ENCODE measurements around the gene TMUB2. TPM values are rescaled to one million over a fixed set of nuclear protein-coding genes. Genes with fewer than 3 reads are reported as not detected.

The TMUB2 gene
- total and polyA plus RNA-seq, 9 of the 15 experiments (the other 6 are each of a cell fraction or from before 2014, with no cell fraction given), result 4.1 to 29.8 (median 16.3) TPM

- TF ChIP-seq ZNF407 (IDR thresholded peaks at IDR 0.05; ENCODE audit: low read depth), result no peak
- TF ChIP-seq CSDE1 (IDR thresholded peaks at IDR 0.05), result no peak
- TF ChIP-seq RBM14 (IDR thresholded peaks at IDR 0.05; ENCODE audit: borderline replicate concordance, insufficient read depth, low read depth, low read length), result no peak
- TF ChIP-seq SMAD3 (CRISPR knock-in tag; conservative IDR thresholded peaks at IDR 0.05), result no peak
- no peak for TF ChIP-seq NR2F6 (CRISPR knock-in tag; IDR thresholded peaks at IDR 0.05)
- TF ChIP-seq, protein P1, sequence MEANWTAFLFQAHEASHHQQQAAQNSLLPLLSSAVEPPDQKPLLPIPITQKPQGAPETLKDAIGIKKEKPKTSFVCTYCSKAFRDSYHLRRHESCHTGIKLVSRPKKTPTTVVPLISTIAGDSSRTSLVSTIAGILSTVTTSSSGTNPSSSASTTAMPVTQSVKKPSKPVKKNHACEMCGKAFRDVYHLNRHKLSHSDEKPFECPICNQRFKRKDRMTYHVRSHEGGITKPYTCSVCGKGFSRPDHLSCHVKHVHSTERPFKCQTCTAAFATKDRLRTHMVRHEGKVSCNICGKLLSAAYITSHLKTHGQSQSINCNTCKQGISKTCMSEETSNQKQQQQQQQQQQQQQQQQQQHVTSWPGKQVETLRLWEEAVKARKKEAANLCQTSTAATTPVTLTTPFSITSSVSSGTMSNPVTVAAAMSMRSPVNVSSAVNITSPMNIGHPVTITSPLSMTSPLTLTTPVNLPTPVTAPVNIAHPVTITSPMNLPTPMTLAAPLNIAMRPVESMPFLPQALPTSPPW (CRISPR knock-in tag; IDR thresholded peaks at IDR 0.05), result peak; percentile 86
- TF ChIP-seq TAF1 (IDR thresholded peaks at IDR 0.05; ENCODE audit: control insufficient read depth, extremely low read depth, insufficient read depth, low read length, severe bottlenecking), result peak; percentile 30
- peak; percentile 35; the same call in 1 of the 2 replicates for TF ChIP-seq GTF2E2 (tag; IDR thresholded peaks at IDR 0.05)
- no peak; a peak in 1 of 6 replicates for TF ChIP-seq CTCF (IDR thresholded peaks at IDR 0.05 in 2 of 3, conservative IDR thresholded peaks at IDR 0.05 in 1 of 3; ENCODE audit: insufficient read depth in 2 of 3, low read depth in 1 of 3, low read length in 3 of 3)
- no peak for TF ChIP-seq HNRNPLL (IDR thresholded peaks at IDR 0.05; ENCODE audit: low read depth, low read length, poor library complexity, severe bottlenecking)
- TF ChIP-seq, protein P2, sequence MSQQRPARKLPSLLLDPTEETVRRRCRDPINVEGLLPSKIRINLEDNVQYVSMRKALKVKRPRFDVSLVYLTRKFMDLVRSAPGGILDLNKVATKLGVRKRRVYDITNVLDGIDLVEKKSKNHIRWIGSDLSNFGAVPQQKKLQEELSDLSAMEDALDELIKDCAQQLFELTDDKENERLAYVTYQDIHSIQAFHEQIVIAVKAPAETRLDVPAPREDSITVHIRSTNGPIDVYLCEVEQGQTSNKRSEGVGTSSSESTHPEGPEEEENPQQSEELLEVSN (IDR thresholded peaks at IDR 0.05; ENCODE audit: borderline replicate concordance in 1 of 2, extremely low read depth in 1 of 2, insufficient read depth in 1 of 2, insufficient read length in 1 of 2, low read depth in 1 of 2, low read length in 1 of 2, poor library complexity in 1 of 2, severe bottlenecking in 1 of 2), result peak in 1 of 2 experiments; percentile 54
- no peak for TF ChIP-seq BRF1 (IDR thresholded peaks at IDR 0.05; ENCODE audit: borderline replicate concordance, extremely low read depth, insufficient read length)
These were observed 32.9 kb downstream of the TMUB2 start, which contains the start of gene UBTF (continued) for GRCh38 chr17:44219616-44220212.

All from K562 (cell line).